Hypothalamus (tissue), 51 donors: ENCODE results near the gene DLG3.

Experiments
- DNase-seq, 51 donors: peaks; one replicate each; lab custom pipeline; 2025; lab: John Stamatoyannopoulos, UW

The DLG3 gene

DNA sequence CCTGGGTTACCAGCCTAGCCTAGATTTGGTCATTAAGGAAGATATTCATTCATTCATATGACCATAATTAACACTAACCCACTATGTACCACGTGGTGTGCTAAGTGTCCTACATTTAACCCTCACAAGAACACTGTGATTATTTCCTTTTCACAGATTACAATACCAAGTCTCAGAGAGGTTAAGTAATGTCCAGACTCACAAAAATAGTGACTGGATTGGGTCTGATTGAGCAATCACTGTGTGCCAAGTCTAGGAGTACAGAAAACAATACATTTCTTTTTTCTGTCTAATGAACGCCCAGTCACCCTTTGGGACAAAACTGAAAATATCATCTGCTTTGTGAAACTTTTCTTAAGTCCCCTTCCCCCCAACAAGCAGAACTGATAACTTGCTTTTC lies 7.6 kb upstream of the DLG3 start:
- no peak for DNase-seq

DNA sequence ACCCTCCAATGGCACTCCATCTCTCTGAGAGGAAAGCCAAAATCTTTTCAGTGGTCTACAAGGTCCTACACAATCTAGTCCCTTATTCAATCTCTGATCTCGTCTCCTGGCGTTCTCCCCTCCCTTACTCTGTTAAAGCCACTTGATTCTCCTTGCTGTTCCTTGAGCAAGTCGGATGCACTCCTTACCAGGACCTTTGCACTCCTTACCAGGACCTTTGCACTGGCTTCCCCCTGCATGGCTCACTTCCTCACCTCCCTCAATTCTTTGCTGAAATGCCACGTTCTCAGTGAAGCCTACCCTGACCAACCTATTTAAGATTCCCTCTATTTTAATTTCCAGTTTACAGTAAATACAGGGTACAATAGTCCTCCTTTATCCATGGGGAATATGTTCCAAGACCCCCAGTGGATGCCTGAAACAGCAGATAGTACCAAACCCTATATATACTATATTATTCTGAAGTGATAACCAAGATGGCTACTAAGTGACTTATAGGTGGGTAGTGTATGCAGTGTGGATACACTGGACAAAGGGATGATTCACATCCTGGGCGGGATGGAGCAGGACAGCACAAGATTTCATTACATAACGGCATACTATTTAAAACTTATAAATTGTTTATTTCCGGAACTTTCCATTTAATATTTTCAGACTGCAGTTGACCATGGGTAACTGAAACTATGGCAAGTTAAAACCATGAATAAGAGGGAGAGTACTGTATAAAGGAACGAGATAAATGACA lies 6.5 kb upstream of the DLG3 start:
- DNase-seq = no peak

DNA sequence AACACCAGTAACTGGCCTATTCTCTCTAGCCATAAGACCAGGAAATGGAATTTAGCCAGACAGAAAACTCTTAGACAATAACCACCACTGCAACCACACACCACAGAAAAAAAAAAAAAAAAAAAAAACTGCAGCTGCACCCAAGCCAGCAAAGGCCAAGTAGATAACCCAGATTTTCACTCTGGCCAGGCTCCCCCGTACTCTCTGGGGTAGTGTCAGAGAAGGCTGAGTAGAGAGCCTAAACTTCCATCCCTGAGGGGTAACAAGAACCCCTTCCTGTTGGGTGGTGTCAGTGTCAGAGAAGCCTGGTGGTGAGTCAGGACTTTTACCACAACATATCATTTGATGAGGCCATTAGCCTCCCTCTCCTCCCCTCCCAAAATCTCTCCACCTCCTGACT lies 5.6 kb upstream of the DLG3 start:
- DNase-seq = no peak

- no peak for DNase-seq
Observed at GRCh38 chrX:70442224-70442623, 2.4 kb upstream of the DLG3 start.

DNA sequence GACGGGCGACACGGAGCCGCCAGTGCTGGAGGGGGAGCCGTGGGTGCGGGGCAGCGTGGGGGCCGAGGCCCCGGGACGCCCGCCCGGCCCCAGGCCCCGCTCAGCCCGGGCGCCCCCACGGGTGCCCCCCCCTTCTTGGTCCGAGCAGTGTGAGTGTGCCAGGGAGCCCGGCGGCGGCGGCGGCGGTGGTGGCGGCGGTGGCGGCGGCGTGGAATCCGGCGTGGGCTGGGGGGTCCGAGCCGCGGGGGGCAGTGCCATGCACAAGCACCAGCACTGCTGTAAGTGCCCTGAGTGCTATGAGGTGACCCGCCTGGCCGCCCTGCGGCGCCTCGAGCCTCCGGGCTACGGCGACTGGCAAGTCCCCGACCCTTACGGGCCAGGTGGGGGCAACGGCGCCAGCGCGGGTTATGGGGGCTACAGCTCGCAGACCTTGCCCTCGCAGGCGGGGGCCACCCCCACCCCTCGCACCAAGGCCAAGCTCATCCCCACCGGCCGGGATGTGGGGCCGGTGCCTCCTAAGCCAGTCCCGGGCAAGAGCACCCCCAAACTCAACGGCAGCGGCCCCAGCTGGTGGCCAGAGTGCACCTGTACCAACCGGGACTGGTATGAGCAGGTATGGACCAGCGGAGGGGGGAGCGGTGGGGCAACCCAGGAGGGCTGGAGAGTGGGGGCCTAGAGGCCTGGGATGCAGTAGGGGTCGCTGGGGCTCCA lies 466 bp downstream of the DLG3 start:
- DNase-seq = no peak

- DNase-seq = no peak
Observed at GRCh38 chrX:70445951-70446350, 1.3 kb downstream of the DLG3 start.

DNA sequence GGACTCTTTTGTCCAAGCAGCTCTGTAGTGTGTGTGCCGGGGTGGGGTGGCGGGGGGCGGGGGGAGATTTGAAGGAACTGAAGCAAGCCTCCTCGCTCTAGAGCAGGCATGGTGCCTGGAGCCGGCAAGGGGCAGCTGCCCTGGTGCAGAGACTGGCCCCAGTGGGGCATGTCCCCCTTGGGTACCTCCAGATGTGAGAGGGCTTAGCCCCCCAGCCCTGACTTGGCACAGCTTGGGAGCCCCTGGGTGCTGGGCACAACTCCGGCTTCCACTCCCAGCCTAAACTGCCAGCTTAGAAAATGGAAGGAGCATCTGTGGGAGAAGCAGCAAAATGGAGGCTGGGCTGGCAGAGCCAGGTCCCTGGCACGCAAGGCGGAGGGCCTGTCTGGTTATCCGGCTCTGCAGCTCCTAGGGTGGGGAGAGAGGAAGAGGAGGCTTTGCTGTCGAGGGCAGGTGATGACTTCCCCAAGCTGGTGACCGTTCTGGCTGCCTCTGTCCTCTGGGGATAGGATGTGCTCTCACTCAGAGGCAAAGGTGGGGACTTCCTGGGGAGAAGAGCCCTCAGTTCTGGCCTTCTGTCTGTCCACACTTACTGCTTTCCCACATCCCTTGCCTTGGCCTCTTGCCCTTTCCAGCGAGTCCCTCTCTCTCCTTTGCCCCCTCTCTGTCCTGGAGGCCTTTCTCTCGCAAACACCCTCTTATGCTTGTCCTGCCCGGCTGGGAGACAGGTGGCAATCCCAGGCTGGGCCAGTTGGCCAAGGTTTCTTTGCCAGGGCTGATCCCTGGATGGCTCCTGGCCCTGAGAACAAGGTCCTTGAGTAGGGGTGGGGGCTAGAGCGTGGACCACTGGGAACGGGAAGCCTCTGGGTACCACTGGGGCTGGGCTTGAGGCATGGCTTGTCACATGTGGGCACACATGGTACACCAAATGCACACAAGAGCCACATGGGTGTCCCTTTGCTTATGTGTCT lies 2.0 kb downstream of the DLG3 start:
- peak in 1 of 51 donors; percentile 2 for DNase-seq

DNA sequence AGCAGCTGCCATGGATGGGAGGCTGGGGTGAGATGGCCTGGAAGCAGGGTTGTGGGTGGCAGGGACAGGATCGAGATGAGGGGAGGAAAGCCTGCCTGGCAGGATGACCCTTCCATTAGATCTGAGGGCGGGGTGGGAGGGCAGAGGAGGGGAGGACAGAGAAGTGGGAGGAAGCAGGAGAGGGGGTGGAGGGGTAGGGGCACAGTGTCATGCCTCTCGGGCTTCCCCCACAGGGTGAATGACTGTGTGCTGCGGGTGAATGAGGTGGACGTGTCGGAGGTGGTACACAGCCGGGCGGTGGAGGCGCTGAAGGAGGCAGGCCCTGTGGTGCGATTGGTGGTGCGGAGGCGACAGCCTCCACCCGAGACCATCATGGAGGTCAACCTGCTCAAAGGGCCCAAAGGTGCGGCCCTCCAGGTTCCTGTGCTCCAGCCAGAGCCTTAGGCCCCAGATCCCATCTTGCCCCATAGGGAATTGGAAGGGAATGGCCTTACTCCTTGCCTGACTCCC lies 4.9 kb downstream of the DLG3 start:
- no peak for DNase-seq

- DNase-seq = peak in 22 of 51 donors; percentile 1 to 39 (median 10)
Observed at GRCh38 chrX:70452143-70452733, 7.6 kb downstream of the DLG3 start.

DNA sequence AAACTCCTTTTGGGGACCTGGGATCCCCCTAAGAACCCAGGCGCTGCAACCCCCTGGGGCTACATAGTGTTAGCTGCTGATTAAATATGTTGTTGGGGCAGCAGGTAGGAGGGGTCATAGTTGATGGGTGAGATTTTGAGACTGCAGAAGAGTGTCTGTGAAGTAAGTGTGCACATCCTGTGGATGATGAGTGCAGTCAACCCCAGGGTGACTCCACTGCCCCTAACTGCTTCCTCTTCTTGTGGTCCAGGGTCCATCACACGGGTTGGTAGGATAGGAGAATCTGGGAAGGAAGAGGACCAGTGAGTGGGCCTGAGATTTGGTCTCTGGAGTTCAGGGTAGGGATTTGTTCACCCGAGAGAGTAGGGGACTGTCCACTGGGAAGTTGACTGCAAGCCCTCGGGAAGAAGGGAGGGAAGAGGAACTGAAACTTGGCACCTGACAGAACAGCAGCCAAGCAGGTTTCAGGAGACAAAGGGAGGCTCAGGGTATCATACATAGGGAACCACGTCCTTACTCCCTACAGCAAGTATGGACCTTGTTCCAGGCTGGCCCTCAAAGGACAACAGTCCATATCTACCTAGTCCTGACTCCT lies 8.5 kb downstream of the DLG3 start:
- no peak for DNase-seq

DNA sequence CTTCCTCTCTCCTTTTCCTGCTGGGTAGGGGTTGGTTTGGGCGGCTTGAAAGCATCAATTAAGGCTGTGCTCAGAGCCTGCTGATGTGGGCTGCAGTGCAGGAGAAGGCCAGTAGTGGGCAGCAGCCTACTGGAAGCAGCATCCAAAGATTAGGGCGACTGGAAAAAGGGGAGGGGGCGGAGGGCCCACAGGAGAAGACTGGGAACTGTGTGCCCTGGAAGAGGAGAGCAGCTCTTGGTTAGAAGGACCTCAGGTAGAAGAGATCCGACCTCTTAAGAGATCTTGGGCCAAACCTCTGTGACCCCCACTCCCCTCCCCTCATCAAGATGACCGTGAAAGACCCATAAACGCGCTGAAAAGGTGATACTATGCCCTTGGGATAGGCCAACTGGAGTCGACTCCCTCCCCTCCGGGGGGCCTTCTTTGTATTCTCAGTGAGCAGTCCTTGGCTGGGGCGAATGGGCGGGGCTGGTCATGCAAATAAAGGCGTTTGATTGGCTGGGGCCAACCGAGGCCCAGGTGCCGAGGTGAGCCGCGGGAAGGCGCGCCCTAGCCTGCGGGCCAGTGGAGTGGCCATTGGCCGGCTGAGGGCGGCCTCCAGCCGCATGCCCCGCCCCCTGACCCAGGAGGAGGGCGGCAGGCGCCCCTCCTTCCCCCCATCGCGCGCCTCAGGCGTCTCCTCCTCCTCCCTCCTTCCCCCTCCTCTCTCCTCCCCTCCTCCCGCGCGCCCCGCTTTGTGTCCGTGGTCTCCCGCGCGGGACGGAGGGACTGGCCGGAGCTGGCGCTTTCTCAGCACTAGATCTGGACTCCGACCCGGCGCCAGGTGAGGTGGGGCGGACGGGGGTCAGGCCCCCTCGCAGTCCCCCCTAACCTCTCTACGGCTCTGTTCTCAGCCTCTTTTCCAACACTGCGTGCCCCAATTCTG lies 10.1 kb downstream of the DLG3 start:
- DNase-seq = peak in 23 of 51 donors; percentile 0 to 41 (median 14)

DNA sequence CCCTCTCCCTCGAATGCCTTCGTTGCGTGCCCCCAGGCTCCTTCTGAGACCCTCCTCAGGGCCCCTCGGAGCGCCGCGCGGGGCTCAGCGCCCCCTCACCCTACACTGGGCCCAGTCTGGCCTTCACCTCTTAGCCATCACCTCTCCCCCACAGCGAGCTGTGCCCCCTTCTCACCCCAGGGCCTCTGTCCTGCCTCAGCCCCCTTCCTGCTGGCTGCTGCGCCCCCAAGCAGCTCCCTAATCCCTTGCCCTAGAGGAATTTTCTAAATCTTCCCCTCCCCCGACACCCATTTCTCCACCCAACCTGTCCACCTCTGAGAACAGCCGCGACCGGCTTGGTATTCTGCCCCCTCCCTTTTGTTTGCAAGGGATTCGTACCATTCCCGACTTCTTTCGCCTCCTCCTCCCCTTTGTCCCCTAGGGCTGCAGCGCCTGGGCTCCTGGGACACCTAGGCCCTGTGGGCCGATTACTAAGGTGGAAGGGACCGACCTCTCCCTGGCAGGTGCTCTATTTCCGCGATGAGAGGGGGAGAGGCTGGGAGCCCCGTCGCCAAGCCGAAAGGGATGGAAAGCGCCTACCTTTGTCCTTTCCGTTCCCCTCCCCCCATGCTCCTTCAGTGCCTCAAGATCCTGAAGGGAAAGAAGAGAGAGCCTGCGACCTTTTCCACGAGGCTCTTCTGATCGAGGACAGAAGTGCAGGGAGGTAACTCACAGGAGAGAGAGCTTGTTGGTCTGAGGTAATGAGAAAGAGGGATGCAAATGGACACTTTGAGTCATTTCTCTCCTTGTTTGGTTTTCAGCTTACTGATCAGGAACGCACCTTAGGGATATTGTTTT lies 10.9 kb downstream of the DLG3 start:
- DNase-seq = no peak

DNA sequence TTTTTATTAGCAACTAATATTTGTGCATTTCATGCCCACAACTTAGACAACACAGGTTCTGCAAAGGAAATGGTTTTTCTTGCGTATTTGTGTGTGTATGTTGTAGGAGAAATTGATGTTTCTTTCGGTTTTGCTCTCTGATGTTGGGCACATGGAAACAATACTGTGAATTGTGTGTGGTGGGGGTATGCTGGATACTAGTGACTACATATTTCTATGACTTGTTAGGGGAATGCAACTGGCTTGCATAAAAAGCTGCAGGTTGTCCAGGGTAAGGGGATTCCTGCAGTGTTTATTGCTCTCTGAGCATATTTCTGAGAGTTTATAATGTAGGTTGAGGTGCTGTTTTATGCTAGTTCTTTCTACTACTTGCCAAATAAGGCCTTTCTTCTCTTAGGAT lies 11.6 kb downstream of the DLG3 start:
- DNase-seq = no peak

GRCh38 chrX:70461026-70461425 lies 16.4 kb downstream of the DLG3 start:
- DNase-seq = no peak

GRCh38 chrX:70464051-70464450 lies 19.4 kb downstream of the DLG3 start:
- no peak for DNase-seq

GRCh38 chrX:70466968-70467367 lies 22.3 kb downstream of the DLG3 start:
- DNase-seq = no peak

- DNase-seq = no peak
Observed at GRCh38 chrX:70468709-70469108, 24.1 kb downstream of the DLG3 start.

DNA sequence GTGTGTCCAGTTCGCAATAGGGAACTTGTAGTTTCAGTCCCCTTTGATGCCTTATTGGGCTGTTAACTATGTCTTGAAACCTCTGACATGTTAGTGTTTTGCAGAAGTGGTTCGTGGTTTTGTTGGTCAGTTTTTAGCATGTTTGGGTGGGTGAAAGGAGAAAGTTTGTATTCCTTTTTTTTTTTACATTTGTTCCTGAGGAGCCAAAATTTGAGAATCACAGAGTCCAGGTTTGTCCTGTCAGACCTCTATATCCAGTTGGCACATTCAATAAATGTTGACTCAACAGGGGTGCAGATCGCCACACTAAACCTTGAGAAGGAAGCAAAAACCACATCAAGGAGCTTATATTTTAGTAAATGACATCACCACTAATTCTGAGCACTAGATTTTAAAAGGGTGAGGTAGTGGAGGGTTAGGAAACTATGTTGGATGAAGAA lies 26.2 kb downstream of the DLG3 start:
- DNase-seq = no peak
